ENCODE measurements around the gene LIPC.

LIPC gene

GRCh38 chr15:58438111-58438510 lies 6.3 kb downstream of the LIPC start:
- no peak for DNase-seq

- DNase-seq = no peak
These were observed 7.2 kb downstream of the LIPC start for GRCh38 chr15:58438956-58439355.

GRCh38 chr15:58440158-58440910 lies 8.5 kb downstream of the LIPC start:
- no peak for DNase-seq

- no peak for DNase-seq
These were observed 9.1 kb downstream of the LIPC start for GRCh38 chr15:58440922-58441321.

- no peak for DNase-seq
These were observed 9.7 kb downstream of the LIPC start for GRCh38 chr15:58441376-58442070.

- DNase-seq = no peak
These were observed 10.3 kb downstream of the LIPC start for GRCh38 chr15:58442122-58442521.

- no peak for DNase-seq
These were observed 11.5 kb downstream of the LIPC start for GRCh38 chr15:58443308-58443707.

GRCh38 chr15:58444056-58444455 lies 12.3 kb downstream of the LIPC start:
- DNase-seq = no peak

- DNase-seq = no peak
These were observed 13.0 kb downstream of the LIPC start for GRCh38 chr15:58444658-58445332.

- no peak for DNase-seq
These were observed 14.1 kb downstream of the LIPC start for GRCh38 chr15:58445865-58446264.

GRCh38 chr15:58446521-58446920 lies 14.7 kb downstream of the LIPC start:
- no peak for DNase-seq

GRCh38 chr15:58447271-58448010 lies 15.7 kb downstream of the LIPC start:
- DNase-seq = no peak

- DNase-seq = no peak
These were observed 16.5 kb downstream of the LIPC start for GRCh38 chr15:58448331-58448730.

GRCh38 chr15:58448906-58449305 lies 17.1 kb downstream of the LIPC start:
- no peak for DNase-seq

GRCh38 chr15:58451826-58452225 lies 20.0 kb downstream of the LIPC start:
- DNase-seq = no peak

GRCh38 chr15:58452775-58453174 lies 21.0 kb downstream of the LIPC start:
- no peak for DNase-seq

GRCh38 chr15:58453931-58454793 lies 22.4 kb downstream of the LIPC start:
- no peak for DNase-seq

- no peak for DNase-seq
These were observed 23.2 kb downstream of the LIPC start for GRCh38 chr15:58454950-58455401.

- no peak for DNase-seq
These were observed 25.7 kb downstream of the LIPC start for GRCh38 chr15:58457466-58457965.

- no peak for DNase-seq
These were observed 26.3 kb downstream of the LIPC start for GRCh38 chr15:58458076-58458475.

GRCh38 chr15:58459045-58459444 lies 27.3 kb downstream of the LIPC start:
- no peak for DNase-seq

- DNase-seq = no peak
These were observed 27.8 kb downstream of the LIPC start for GRCh38 chr15:58459560-58459959.

All from hippocampal formation (tissue), 2 donors.